GM11168 (cell line): ENCODE measurements around the gene CD82.

Source experiments
- in situ Hi-C: fragments of 300-500 bp; cut with MboI; formaldehyde crosslinking; loops from one replicate; pipeline ENCODE4 v1.12.0; 2022; ENCODE audit warnings: low sequenced_read_pairs; ENCODE audit not compliant: unreplicated experiment

Gene CD82

DNA sequence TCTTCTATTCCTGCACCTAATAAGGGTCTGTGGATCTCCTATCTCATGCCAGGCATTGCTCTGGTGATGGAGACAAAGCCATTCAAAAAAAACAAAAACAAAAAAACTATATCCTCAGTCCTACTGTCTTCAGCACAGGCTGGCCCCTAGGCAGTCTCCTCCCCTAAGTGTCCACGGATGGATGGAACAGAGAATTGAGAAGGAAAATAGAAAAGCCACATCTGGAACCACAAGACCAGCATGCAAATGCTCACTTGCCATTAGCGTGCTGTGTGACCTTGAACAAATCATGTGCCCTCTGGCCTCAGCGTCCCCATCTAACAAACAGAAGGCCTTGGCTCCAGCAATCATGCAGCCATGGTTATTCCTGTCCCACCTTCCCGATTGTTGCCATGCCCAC lies 32.7 kb upstream of the CD82 start:
- in situ Hi-C loops = loop anchor here (10.0 to 25.0 kb wide), 2 partner anchors 238 to 421 kb away; no protein-coding TSS in a partner anchor

DNA sequence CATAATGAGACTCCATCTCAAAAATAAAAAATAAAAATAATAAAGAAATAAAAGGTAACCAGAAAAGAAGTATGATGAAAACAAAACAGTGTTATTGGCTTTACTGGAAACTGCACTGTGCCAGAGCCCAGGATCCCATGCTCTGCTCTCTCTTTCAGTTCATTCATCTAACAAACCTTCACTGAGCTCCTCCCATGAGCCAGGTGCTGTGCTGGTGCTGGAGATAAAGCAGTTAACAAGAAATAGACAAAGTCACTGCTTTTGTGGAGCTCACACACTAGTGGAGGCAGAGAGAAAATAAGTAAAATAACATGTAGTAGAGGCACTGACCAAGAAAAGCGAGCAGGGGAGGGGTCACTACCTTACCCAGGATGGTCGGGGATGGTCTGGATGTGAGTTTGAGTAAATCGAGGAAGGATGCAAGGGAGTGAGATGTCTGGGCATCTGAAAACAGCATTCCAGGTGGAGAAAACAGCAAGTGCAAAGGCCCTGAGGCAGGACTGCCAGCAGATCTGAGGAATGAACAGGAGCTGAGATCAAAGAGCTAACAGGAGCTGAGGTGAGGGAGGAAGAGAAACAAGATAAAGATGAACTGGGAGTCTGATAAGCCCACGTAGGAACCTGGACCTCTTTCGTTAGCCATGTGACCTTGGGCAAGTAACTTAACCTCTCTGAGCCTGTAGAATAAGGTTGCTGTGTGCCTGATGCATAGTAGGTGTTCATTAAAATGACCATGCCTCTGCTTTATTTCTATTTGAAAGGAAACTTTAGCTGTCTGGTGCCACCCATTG lies 31.3 kb upstream of the CD82 start:
- in situ Hi-C loops = loop anchor here (10.0 to 25.0 kb wide), 2 partner anchors 239 to 422 kb away; no protein-coding TSS in a partner anchor

DNA sequence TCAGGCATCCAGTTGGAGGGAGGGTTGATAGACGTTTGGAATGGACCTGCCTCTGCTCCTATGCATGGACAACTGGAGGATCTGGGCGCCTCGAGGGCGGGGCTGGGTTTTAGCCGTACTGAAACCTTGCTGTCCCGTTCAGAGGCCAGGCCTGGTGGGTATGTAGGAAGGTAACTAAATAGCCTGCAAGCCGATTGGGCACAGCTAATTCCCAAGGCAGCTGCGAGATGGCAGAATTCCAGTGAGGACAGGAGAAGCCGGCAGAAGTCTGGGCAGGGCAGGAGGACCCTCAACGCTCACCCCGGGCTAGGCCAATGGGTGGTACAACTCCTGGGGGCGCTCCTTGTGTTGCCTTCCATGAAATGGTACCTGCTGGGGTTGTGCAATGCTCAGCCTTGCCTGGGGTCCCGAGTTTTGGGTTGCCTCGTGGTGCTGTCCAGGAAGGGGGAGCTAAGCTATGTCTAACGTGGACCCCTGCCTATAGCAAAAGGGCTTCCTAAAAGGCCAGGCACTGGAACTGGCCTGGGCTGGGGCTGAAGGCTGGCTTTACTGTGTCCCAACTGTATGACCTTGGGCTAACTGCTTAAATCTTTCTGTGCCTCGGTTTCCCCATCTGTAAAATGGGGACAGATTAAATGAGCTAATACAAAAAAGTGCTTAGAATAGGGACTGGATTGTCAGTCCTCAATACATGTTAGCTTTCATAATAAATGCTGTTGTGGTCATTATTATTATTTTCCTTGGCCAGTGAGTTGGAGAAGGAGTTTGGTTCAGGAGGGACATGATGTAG lies 30.1 kb upstream of the CD82 start:
- in situ Hi-C loops = loop anchor here (10.0 to 25.0 kb wide), 2 partner anchors 241 to 423 kb away; no protein-coding TSS in a partner anchor

DNA sequence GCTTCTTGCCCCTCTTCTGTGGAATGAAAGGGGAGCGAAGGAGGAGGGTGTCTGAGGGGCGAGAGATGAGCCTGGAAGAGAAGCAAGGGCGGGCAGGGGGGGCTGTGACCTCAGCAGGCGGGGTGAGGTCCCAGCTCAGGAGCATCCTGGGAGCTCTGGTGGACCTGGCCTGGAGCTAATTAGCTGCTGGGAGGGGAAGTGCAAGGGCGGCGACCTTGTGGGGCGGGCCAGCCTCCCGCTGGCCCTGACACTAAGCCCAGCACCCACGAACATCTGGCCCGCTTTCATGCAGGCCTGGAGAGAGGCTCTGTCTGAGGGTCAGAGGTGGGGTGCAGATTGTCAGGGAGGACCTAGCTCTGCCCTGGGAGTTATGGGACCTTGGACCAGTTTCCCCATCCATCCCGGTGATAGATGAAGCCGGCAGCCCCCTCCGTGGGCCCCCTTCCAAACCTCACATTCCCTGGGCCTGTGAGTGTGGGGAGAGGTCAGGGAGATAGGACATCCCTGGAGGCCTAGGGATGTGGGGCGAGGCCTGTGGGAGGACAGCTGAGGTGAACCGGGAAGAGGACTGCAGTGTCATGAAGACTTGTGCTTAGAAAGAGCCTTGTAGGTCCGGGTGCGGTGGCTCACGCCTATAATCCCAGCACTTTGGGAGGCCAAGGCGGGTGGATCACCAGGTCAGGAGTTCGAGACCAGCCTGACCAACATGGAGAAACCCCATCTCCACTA lies 28.5 kb upstream of the CD82 start:
- in situ Hi-C loops = loop anchor here (10.0 to 25.0 kb wide), 2 partner anchors 242 to 425 kb away; no protein-coding TSS in a partner anchor

DNA sequence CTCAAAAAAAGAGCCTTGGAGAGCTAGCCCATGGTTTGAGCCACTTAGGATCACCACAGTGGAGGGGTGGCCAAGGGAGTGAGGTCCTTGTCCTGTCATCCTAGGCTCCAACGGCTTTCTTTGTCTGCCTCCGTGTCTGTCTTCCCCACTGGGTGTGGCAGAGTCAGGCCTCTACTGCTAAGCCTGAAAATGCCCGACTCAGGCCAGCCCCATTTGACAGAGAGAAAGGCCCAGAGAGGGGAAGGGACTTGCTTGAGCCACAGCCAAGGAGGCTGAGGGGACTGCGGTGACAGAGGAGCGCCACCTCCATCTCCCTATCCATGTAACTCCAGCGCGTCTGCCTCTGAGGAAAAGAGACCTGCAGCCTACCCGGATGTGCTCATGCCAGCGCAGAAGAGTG lies 27.8 kb upstream of the CD82 start:
- in situ Hi-C loops = loop anchor here (10.0 to 25.0 kb wide), 2 partner anchors 243 to 425 kb away; no protein-coding TSS in a partner anchor

DNA sequence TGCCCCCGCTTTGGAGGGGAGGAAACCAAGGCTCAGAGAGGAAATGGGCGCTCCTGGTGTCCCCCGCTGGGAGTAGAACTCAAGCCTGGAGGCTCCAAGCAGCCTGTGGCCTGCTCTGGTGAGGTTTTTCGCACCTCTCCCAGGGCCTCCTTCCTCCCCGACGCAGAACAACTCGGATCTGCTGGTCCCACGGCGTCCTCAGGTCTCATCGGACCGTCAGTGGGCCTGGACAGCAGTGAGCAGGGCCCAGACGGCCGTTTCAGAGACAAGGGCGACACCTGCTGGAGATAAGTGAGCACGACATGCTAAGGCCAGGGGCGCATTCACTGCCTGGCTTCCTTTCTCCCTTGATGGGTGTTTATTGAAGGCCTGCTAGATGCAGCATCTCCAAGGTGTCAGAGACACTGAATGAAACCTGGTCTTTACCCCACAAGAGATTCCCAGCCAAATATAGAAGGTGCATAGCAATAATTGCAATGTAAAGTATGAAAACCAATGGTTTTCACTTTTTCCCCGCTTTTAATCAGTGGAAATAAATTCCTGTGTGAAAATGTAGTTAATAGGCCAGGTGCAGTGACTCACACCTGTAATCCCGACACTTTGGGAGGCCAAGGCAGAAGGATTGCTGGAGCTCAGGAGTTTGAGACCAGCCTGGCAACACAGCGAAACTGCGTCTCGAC lies 26.9 kb upstream of the CD82 start:
- in situ Hi-C loops = loop anchor here (10.0 to 25.0 kb wide), 2 partner anchors 244 to 426 kb away; no protein-coding TSS in a partner anchor

DNA sequence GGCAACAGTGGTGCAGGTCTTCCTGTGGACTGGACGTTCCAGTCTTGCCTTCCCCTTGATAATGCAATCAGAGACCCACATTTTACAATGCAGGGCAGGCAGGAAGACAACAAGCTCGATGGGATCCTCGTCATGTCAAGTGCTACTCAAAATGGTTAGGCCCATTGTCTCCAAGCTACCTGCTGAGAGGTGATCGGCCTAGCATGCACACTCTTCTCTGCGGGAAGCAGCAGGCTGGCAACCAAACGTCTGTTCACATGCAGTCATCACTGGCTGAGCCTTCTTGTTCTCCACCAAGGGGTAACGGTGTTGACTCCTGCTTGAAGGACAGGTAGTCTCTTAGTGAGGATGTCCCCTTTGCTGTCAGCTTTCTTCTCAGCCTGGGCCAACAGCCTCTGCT lies 25.5 kb upstream of the CD82 start:
- in situ Hi-C loops = loop anchor here (10.0 to 25.0 kb wide), 2 partner anchors 245 to 428 kb away; no protein-coding TSS in a partner anchor

DNA sequence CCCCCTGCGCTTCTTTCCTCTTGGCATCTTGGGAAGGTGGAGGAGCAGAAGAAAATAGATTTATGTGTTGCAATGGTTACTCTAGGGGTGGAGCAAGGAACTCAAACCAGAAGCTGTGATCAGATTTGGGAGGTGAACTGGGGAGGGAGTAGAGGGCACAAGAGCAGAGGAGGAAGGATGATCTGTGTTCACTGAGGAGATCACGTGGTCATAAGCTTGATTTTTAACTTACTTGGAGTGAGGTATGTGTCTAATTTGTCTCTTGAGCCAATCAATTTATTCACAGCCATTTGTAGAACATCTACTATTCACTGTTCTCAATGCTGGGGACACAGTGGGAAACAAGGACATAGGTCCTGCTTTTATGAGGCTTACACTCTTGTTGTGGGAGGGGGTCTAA lies 24.8 kb upstream of the CD82 start:
- in situ Hi-C loops = loop anchor here (25.0 kb wide), 1 partner anchor 428 kb away; no protein-coding TSS in a partner anchor

DNA sequence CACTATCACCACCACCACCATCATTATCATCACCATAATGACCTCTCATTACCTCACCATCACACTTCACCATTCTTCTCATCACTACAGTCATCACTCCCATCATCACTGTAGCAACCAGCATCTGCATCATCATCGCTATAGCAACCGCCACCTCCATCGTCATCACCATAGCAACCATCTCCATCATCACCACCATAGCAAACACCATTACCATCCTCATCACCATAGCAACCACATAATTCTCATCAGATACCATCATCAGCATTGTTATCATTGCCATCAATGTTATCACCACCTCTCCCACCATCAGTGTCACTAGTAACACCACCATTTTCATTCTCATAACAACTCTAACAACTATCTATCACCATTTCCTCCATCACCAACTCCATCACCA lies 23.1 kb upstream of the CD82 start:
- in situ Hi-C loops = loop anchor here (25.0 kb wide), 1 partner anchor 430 kb away; no protein-coding TSS in a partner anchor

DNA sequence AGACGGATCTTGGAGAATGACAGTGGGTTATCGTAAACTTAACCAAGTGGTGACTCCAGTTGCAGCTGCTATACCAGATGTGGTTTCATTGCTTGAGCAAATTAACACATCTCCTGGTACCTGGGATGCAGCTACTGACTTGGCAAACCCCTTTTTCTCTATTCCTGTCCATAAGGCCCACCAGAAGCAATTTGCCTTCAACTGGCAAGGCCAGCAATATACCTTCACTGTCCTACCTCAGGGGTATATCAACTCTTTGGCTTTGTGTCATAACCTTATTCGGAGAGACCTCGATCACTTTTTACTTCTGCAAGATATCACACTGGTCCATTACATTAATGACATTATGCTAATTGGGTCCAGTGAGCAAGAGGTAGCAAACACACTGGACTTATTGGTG lies 18.5 kb upstream of the CD82 start:
- in situ Hi-C loops = loop anchor here (25.0 kb wide), 1 partner anchor 435 kb away; no protein-coding TSS in a partner anchor

DNA sequence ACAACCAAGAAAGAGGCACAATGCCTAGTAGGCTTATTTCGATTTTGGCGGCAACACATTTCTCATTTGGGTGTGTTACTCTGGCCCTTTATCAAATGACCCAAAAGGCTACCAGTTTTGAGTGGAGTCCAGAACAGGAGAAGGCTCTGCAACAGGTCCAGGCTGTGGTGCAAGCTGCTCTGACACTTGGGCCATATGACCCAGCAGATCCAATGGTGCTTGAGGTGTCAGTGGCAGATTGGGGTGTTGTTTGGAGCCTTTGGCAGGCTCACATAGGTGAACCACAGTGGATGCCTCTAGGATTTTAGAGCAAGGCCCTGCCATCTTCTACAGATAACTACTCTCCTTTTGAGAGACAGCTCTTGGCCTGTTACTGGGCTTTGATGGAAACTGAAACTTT lies 17.9 kb upstream of the CD82 start:
- in situ Hi-C loops = loop anchor here (25.0 kb wide), 1 partner anchor 435 kb away; no protein-coding TSS in a partner anchor

DNA sequence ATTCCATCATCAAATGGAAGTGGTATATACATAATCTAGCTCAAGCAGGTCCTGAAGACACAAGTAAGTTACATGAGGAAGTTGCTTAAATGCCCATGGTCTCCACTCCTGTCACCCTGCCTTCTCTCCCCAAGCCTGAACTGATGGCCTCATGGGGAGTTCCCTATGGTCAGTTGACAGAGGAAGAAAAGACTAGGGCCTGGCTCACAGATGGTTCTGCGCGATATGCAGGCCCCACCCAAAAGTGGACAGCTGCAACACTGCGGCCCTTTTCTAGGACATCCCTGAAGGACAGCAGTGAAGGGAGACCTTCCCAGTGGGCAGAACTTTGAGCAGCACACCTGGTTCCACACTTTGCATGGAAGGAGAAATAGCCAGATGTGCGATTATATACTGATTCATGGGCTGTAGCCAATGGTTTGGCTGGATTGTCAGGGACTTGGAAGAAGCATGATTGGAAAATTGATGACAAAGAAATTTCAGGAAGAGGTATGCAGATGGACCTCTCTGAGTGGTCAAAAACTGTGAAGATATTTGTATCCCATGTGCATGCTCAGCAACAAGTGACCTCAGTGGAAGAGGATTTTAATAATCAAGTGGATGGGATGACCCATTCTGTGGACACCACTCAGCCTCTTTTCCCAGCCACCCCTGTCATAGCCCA lies 17.3 kb upstream of the CD82 start:
- in situ Hi-C loops = loop anchor here (25.0 kb wide), 1 partner anchor 436 kb away; no protein-coding TSS in a partner anchor

DNA sequence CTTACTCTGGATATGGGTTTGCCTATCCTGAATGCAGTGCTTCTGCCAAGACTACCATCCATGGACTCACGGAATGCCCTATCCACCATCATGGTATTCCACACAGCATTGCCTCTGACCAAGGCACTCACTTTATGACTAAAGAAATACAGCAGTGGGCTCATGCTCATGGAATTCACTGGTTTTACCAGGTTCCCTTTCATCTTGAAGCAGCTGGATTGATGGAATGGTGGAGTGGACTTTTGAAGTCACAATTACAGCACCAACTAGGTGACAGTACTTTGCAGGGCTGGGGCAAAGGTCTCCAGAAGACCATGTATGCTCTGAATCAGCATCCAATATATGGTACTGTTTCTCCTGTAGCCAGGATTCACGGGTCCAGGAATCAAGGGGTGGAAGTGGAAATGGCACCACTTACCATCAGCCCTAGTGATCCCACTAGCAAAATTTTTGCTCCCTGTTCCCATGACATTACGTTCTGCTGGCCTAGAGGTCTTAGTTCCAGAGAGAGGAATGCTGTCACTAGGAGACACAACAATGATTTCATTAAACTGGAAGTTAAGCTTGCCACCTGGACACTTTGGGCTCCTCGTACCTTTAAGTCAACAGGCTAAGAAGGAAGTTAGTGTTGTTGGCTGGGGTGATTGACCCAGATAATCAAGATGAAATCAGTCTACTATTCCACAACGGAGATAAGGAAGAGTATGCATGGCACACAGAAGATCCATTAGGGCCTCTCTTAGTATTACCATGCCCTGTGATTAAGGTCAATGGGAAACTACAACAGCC lies 16.3 kb upstream of the CD82 start:
- in situ Hi-C loops = loop anchor here (25.0 kb wide), 1 partner anchor 437 kb away; no protein-coding TSS in a partner anchor

DNA sequence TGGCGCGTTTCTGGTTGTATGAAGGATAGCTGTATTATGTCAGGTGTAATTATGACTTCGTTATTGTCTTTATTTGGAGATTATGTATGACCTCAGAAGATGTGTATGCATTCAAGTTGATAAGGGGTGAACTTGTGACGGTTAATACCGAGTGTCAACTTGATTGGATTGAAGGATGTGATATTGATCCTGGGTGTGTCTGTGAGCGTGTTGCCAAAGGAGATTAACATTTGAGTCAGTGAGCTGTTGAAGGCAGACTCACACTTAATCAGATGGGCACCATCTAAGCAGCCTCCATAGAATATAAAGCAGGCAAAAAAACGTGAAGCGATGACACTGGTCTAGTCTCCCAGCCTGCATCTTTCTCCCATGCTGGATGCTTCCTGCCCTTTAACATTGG lies 15.3 kb upstream of the CD82 start:
- in situ Hi-C loops = no loop called here

DNA sequence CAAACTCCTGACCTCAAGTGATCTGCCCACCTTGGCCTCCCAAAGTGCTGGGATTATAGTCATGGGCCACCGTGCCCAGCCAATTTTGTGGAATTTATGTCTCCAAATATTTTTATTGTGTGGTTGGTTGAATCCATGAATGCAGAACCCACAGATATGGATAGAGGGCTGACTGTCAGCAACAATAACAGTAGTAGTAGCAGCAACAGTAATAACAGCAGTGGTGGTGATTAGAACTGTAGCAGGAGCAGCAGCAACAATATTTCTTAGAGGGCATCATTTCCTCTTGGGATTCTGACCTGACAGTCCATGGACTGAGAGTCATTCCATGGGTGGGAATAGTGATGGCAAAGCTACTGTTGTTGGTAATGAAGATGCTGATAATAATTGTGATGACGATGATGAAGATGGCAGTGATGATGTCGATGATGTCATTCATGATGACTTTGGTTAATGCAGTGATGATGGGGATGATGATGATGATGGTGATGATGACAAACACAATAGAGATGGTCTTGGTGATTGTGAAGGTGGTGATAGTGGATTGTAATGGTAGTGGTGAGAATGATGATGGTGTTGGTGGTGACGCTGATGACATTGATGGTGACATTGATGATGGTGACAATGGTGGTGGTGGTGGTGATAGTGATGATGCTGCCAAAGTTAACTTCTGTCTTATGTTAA lies 13.9 kb upstream of the CD82 start:
- in situ Hi-C loops = no loop called here

DNA sequence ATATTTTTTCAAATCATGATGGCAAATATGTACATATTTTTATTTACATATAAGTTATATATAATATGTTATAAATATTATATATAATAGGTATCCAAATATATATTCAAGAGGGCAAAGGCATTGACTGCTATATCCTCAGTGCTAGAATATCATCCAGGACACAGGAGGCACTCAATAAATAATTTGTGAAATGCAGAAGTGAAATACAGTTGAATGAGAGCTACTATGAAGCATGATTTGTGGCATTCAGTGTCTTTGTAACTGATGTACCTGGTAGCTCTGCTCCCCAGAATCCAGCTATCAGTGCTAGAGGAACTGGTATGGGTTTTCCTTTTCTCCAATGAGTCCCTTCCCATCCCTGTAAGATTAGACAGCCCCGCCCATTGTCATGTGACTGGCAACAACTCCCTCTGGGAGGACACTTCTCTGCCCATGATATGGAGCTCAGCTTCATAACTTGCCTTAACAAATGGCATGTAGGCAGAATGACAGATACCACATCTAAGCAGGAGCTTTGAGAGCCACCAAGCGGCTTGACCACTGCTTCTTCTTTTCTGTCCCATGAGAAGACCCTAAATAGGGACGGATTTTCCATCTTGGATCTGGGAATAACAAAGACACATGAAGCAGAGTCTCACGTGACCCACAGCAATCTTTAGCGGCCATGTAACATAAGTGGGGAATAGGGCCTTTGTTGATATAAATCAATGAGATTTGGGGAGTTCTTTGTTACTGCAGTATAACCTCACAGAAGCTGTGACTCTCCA lies 10.2 kb upstream of the CD82 start:
- in situ Hi-C loops = no loop called here
